GM18499 (cell line): ENCODE data around the gene SNRNP200.
"Not testable (repeated sequence)": the region's sequence is repeated elsewhere in the genome, so short reads cannot be mapped to it uniquely, and the experiment has no call there.

ENCODE experiments used
- ATAC-seq: cut with Tn5 transposase; IDR thresholded peaks from one replicate; pipeline ENCODE4 v1.9.1; 2021; ENCODE audit warnings: moderate number of reproducible peaks; ENCODE audit not compliant: insufficient read depth, unreplicated experiment

Gene SNRNP200

DNA sequence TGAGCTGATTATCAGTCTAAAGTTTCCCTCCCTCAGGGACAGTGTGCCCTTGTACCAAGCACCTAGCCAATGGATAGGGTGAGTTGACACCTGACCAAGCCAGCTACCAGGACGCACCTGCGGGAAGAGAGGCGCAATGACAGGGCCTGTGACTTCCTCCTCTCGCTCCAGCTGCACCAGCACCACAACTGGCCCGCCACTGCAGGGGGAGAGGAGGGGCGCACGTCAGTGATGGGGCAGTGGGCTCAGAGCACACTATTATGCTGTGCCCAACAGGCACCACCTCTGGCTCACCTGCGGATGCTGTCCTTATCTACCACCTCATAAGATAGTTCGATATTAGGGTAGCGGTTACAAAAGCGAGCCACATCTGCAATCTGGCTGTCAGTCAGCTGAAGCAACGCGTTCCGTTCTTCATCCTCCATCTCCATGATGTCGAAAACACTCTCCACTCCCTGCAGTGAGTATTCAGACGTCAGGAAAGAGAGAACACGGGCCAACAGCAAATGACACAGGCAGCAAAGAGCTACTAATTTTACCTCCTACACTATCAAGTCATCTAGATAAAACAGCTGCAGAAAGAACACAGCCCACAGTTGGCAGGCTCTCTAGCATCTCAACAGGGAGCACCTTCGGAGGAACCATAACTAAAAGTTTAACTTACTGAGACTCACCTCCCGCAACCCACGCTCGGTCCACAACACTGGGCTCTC is 28.4 kb downstream of the SNRNP200 start:
- no peak for ATAC-seq

DNA sequence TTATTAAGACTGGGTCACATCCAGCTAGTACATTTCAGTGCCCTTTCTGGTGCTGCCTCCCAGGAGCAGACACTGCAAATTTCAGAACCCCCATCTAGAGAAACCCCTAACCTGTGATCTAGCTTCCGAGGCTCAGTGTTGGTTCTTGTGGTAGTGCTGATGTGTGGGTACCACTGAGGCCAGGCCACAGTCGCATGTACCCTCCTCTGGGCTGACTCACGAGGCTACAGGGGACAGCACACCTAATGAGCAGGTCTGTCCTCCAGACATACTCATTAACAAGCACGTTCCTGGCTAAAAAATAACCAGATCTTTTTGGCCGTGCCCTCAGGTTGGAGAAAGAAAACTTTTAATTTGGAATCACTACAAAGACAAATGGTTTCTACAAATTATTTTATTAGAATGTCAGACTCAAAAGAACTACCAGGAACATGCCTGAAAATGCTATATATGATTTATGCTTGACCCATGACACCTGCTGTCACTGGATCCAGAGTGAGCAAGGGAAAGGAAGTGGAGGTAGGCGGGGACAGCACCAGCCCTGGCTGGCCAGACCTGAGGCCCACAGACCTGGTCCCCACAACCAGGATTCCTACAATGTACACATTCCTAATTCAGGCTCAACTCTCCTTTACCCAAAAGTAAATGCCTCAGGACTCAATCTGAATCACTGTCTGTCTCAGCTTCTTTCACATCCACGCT is 30.8 kb downstream of the SNRNP200 start:
- no peak for ATAC-seq

DNA sequence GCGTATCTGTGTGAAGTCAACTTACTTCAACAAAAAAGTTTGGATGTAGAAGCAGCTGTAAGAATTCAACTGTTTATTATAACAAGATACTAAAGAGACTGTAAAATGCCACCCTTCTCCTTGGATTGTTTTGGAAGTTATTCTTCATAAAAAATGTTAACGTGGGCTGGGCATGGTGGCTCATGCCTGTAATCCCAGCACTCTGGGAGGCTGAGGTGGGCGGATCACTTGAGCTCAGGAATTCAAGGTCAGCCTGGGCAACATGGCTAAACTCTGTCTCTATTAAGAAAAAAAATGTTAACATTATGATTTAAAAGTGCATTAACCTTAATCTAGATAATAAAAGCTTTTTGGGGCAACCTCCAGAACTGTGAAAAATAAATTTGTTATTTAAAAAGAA is 31.6 kb downstream of the SNRNP200 start:
- ATAC-seq: no peak

DNA sequence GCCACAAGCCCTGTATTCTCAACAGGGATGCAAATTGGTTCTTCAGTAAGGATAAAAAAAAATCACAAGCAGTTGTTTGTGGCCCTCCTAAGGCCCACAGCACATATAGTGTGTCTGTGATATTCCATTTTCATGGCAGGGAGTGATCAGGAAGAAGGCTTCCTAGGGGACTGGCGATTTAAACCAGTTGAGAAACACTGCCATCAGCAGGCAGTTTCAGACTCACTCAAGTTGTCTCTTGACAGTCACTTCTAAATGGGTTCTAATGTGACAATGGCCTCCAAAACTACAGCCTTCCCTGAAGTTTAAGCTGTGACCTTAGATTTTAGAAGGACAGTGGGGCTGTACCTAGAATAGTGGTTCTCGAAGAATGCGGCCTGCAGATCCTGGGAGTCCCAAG is 33.4 kb downstream of the SNRNP200 start:
- ATAC-seq: no peak

DNA sequence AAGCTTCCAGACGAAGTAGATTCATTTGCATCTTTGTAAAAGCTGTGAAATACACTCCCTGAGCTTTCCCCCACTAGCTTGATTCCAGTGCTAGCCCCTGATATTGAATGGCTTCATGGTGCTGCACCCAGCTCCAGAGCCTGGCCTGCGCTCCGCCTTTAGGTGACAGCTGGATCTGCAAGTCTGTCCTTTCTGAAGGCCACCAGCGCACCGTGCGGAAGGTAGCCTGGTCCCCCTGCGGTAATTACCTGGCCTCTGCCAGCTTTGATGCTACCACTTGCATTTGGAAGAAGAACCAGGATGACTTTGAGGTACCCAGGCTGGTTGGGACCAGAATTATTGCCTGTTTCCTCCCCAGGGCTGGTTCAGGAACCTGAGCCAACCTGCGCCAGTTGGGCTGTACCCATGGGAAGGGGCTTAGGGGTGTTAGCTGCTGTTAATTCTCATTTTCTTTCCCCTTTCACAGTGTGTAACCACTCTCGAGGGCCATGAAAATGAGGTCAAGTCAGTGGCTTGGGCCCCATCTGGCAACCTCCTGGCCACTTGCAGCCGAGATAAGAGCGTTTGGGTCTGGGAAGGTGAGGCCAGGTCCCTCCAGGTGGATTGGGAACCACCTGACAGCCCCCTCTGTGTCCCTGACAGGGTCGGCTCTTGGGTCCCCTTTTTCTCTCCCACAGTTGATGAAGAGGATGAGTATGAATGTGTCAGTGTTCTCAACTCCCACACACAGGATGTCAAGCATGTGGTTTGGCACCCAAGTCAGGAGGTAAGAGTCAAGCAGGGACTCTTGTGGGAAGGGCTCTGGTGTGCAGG is 38.0 kb downstream of the SNRNP200 start:
- ATAC-seq: no peak

DNA sequence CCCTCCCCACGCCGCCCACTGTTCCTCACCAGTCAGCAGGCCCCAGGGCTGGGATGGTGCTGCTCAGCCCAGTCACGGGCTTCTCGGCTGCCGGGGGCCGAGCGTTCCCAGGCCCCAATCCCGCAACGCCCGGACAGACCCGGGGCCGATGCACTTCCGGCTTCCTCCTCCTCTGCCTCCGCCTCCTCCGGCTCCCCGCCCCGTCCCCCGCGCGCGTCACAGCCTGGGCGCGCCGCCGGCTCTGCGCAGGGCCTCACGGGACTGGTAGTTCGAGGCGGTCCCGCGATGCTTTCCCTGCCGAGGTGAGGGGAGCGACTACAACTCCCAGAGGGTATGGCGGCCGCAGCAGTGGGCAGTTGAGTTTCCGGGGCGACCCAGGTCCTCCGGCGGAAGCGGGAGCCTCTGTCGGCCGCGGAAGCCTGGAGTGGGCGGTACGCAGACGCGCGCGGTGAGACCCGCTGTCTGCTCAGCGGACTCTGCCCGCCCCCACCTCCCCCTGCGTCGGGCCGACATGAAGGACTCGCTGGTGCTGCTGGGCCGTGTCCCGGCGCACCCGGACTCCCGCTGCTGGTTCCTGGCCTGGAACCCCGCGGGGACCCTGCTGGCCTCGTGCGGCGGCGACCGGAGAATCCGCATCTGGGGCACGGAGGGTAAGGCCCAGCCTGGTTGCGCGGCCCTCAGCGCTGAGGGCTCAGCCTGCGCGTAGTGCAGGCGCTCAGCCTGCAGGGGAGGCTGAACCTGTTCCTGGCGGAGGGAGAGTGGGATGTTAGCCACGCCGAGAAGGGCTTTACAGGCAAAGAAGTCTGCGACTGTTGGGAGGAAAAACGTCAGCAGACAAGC is 39.3 kb downstream of the SNRNP200 start, which contains the start of the genes CIAO1 and TMEM127:
CIAO1 (plus strand) TSS at position 386 of the 840 bp plus-strand sequence; CDS start at position 512, 126 bp downstream.
TMEM127 (minus strand) TSS at position 158 of the 840 bp plus-strand sequence. CDS start 616 bp downstream, outside the sequence.
- ATAC-seq: peak; percentile 79

DNA sequence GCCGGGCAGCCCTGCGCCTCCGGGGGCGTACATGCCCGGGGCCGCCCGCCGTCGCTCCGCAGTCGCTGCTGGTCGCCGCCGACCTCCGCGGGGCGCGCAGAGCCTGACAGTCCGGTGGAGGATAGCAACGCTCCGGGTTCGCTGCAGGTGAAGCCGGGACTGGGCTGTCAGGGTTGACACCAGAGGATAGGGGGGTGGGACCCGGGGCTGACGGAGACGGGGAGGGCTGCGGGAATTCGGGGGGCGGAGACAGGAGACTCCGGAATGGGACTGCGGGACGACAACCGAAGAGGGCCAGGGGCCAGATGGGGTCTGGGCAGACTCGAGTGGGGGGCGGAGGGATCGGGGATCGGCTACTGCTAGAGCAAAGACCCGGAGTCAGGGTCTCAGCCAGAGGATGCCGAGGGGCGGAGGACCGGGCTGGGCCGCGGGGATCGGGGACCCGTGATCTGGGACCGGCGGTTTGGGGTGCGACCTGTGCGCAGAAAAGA is 40.0 kb downstream of the SNRNP200 start:
- no peak for ATAC-seq

DNA sequence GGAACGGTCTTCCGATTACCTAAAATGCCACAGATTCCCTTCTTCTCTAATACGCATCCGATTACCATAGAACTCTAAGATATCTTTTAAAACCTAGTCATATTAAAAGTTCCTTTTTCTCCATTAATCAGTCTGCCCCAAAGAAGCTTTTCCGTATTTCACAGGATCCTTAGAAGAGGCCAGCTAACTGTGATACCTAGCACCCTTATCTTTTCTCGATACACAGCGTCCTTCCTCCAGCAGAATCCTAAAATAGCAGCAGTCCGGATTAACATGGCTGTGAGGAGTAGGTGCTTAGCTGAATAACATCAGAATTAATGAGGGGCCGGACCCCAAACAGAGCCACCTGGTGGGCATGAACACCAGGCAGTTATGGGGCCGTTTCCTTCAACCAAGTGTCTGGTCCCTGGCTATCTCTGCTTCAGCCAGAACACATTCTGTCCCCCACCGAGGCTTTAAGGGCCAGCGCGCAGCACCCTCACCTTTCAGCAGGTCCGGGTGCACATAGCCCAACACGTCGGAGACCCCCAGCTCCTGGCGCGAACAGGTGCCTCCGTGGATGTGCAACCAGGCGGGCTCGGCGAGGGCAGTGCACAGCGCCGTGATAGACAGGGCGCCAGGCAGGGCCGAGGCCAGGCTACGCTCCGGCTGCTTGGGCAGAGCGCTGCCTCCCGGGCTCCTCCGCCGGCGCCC is 40.5 kb downstream of the SNRNP200 start:
- no peak for ATAC-seq

DNA sequence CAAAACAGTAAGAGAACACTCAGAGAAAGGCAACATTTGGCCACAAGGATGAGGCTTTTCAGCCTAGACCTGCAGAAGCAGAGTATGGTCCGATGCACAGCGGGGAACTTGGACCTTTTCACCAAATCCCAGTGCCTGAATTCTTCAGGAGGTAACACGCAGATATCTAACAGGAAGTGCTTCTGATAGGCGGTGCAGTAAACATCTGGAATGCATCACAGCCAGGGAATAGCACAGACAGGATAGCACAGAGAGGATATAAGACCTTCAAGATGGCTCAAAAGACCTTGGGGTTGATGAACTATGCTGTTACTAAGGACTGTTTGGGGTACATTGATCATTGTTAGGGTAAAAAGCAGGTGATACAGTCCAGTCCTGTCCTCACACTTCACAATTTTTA is 41.3 kb downstream of the SNRNP200 start:
- ATAC-seq: no peak

DNA sequence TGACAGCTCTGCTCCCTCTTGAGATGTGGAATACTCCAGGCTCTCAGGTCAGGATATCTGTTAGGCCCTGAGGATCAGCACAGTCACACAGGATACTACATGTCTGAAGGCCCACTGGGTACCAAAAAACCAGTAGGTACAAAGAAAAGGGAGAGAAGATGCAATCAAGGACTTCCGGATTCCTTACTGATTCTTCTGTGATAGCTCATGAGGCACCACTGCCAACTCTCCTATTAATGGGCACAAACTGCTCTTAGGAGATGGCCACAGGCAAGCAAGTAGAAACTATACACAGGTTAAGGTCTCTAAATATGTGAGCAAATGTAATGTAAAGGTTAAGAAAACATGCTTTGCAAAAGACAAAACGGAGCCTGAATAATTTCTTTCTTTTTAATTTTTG is 43.0 kb downstream of the SNRNP200 start:
- ATAC-seq: no peak

DNA sequence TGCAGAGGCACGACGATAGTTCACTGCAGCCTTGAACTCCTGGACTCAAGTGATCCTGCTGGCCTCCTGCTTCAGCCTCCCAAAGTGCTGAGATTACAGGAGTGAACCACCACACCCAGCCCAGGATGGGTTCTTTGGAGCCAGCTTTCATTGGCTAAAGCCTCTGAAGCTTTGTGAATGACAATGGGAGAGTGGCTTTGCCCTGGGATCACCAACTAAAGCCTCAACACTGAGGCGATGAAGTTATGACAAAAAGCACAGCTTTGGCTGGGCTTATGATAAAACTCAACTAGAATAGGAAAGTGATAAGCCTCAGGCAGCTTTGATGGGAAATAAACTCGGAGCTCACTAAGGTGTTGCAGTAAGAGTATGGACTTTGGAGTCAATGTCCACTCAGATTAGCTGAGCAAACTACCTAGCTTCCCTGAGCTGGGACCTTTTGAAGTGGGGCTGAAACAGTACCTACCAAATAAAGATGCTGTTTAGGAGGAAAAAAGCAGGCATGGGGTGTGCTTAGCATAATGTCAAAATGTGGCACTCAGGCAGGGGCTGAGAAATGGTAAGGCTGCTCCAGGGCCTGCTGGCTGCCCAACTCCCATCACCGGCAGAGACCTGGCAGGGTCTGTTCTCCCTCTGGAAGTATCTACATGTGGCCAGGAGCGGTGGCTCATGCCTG is 43.9 kb downstream of the SNRNP200 start:
- ATAC-seq: no peak

DNA sequence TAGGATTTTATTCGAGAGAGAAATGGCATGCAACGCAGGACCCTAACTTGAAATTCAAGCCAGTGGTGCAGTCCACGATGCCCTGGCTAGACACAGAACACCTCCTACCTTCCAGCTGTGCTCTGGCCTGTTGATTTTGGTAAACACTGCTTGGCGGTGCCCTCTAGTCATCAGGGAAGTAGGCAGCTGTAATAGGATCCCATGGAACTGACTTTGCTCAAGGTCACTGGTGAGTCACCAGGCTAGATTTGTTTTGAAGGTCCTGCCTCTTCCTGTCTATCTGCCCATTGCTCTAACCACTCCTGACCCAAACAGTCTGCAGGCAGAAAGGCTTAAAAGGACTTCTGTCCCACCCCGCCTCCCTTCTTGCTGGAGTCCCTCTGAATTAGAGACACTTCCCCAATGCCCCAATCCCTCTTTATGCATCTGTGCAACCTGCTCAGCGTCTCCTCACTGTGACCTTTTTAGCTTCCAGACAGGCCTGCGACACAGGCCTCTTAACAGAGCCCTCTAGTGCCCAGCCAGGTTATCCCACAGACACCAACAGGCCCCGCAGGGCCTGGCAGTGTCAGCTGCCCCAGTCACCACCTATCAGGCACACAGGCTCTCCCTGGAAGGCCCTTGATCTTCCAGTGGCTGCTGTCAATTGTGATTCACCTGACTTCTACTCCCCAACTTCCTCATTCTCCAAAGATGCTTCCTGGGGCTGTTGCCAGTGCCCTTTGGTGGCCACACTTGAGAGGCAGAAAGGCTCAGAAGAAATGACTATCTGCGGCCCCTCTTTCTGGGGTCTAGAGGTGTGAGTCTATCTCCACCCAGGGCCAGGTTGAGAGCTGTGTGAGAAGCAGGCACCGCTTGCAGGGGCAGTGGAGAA is 44.7 kb downstream of the SNRNP200 start:
- no peak for ATAC-seq

DNA sequence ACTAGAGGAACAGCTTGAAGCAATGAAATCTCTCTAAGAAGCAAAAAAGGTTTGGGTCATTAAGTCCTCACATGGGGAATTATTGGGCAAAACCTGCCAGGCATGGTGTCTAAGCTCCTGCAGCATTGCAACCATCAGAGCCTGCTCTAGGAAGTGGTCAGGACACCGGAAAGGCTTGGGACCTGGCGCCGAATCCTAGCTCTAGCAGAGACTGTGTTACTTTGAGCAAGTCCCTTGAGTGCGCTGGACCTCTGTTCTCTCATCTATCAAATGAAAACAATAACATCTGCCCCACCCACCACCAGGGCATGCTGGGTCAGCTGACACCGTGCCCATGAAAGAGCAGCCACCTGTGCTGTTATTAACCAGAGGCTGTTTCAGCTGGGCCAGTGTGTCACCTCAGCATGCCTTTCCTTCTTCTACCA is 45.8 kb downstream of the SNRNP200 start:
- ATAC-seq: no peak

DNA sequence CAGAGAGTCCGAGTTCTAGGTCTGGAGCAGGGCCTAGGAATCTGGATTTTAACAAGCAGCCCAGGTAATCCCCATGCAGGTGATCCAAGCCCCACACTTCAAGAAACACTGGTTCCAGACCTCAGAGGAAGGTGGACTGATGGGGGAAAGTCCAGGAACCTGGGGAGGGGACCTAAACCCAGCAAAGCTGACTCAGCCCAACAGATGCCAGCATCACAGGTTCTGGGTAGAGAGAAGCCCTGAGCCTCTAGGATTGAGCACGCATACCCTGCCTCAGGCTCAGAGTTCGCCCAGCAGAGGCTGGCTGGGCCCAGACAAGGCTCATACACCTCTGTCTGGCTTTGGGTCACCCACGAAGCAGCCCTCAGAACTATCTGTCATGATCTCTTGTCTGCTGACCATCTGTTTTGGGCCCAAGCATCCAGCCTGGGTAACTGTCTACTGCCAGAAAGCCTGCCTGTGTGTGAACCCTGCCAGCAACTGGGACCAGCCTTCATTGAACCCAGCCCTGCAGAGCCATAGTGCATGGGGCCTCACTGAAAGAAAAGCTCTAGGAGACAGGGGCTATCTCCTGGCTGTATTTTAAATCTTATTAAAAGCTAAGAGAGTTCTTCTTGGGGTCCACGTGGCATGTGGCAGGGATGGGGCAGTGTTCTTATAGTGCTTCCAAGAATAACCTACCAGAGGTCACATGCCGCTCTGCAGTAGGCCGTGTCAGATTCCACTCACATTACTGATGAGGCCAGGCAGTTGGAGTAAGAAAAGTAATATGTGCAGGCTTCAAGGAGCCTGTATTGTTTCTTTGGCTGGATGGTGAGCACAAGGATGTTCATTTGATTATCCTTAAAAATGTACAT is 47.0 kb downstream of the SNRNP200 start:
- ATAC-seq: no peak

DNA sequence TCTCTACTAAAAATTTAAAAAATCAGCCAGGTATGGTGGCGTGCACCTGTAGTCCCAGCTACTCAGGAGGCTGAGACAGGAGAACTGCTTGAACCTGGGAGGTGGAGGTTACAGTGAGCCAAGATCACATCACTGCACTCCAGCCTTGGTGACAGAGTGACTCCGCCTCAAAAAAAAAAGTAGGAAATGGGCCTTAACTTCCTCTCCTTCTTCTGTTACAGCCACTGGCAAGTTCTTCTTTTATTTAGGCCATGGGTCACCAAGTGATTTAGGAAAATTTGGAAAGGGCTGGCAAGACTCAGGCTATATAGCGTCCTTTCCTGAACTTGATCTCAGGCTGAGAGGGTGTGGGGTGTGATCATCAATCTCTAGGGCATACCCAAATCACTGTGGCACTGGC is 47.6 kb downstream of the SNRNP200 start:
- not testable (repeated sequence) for ATAC-seq

DNA sequence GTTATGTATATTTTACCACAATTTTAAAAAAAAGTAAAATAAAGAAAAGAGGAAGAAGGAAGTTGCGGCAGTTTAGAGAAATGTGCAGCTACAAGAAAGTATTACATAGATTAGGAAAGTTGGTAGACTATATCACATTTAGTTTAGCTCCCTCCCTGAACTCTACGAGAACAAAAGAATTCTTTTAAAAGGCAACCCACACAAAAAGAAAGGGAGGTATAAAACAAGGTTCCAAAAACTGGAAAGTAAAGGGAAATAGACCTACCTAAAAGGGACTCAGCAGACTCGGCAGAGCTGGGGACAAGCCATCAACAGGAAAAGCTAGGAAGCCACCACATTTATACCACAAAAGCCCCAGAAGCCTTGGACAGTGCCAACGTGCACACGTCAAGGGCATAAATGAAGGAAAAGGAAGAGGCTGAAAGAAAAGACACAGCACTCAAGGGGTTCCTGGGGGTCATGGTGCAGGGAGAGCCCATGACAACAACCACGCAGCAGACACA is 48.7 kb downstream of the SNRNP200 start:
- no peak for ATAC-seq

DNA sequence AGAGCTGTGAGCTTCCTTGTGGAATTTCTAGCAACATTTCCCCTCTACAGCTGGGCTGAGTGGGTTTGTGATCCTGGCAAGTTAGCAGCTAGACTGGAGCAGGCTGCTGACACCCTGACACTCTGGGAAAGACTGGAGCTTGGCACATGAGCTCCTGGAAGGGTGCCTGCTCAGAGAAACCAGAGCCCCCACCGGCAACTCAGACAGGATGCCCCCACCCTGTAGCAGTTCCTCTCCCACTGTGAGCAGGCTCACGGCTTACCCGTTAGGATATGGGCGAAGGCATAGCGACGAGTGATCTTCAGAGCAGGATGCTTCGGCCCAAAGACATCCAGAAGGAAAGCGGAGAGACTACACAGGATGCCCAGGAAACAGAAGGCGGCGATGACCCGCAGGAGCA is 50.8 kb downstream of the SNRNP200 start:
- no peak for ATAC-seq
